Gastrocnemius medialis (tissue), 4 donors: ENCODE data around the gene RAB10. TPM values are rescaled to one million over a fixed set of nuclear protein-coding genes. Genes with fewer than 3 reads are reported as not detected.

Source experiments
- ATAC-seq, 2 donors: fragments of 150-250 bp; one replicate each; pipeline ENCODE4 v1.9.1; 2016
- DNase-seq, 2 donors: peaks; one replicate each; pipeline ENCODE4 v3.0.0-alpha.2; 2019
- H3K27ac ChIP-seq, 4 donors: fragments of 200-600 bp; sonication (generic); 1 replicate in 1 of 4; 2 replicates in 3 of 4; pipeline ENCODE4 v1.5.1; 2016 to 2018; ENCODE audit warnings: mild to moderate bottlenecking in 2 of 4, moderate library complexity in 1 of 4
- H3K27me3 ChIP-seq, 3 donors: fragments of 200-600 bp; sonication (generic) in 2 of 3; 1 replicate in 1 of 3; 2 replicates in 2 of 3; pipeline versions ENCODE4 v1.5.1 to v1.6.0; 2016 to 2019; ENCODE audit warnings: mild to moderate bottlenecking in 1 of 3, moderate library complexity in 1 of 3
- H3K36me3 ChIP-seq, 2 donors: fragments of 200-600 bp; sonication (generic) in 1 of 2; one replicate each; pipeline ENCODE4 v1.5.1; 2017 to 2018
- H3K4me1 ChIP-seq, 2 donors: fragments of 200-600 bp; sonication (generic) in 1 of 2; one replicate each; pipeline ENCODE4 v1.5.1; 2016 to 2017; ENCODE audit warnings: mild to moderate bottlenecking in 2 of 2
- H3K4me3 ChIP-seq, 4 donors: fragments of 200-600 bp; sonication (generic) in 3 of 4; 1 replicate in 1 of 4; 2 replicates in 3 of 4; pipeline ENCODE4 v1.5.1; 2016 to 2019; ENCODE audit warnings: mild to moderate bottlenecking in 2 of 4
- H3K9me3 ChIP-seq, 3 donors: fragments of 200-600 bp; sonication (generic) in 2 of 3; 1 replicate in 1 of 3; 2 replicates in 2 of 3; pipeline ENCODE4 v1.5.1; 2016 to 2019
- CTCF ChIP-seq, 5 experiments: fragments of 450-650 bp in 3 of 5; fragments of 200-600 bp in 2 of 5; sonication (generic) in 2 of 5; IDR thresholded peaks in 4 of 5; conservative IDR thresholded peaks in 1 of 5; 1 replicate in 4 of 5; 2 replicates in 1 of 5; pipeline ENCODE4 v1.5.1; 2016 to 2019; ENCODE audit warnings: antibody characterized with exemption in 5 of 5, mild to moderate bottlenecking in 3 of 5, moderate library complexity in 3 of 5
- POLR2A ChIP-seq, 2 donors: fragments of 450-650 bp; IDR thresholded peaks; one replicate each; pipeline ENCODE4 v1.6.1; 2017; ENCODE audit warnings: antibody characterized with exemption in 2 of 2, mild to moderate bottlenecking in 2 of 2, moderate library complexity in 2 of 2
- in situ Hi-C, 4 donors: fragments of 200-750 bp; cut with MboI; loops; one replicate each; pipeline versions ENCODE4 v1.15.0 to v1.8.0; 2017; ENCODE audit warnings: low sequenced_read_pairs in 4 of 4
- intact Hi-C: fragments of 100-400 bp; cut with DNase I; formaldehyde crosslinking; loops from one replicate; pipeline ENCODE4 v1.15.1; 2023; ENCODE audit warnings: low total_unique reads
- total RNA-seq, 4 donors: library from RNA; depleted of rRNA; stranded (reverse); fragments of >200 nt; gene quantifications; one replicate each; pipeline versions ENCODE4 v1.1.0 to v1.2.3, GENCODE V29; 2016

Gene RAB10
- total RNA-seq, 4 donors from 2014 or later, result 138 to 234 (median 168) TPM

DNA sequence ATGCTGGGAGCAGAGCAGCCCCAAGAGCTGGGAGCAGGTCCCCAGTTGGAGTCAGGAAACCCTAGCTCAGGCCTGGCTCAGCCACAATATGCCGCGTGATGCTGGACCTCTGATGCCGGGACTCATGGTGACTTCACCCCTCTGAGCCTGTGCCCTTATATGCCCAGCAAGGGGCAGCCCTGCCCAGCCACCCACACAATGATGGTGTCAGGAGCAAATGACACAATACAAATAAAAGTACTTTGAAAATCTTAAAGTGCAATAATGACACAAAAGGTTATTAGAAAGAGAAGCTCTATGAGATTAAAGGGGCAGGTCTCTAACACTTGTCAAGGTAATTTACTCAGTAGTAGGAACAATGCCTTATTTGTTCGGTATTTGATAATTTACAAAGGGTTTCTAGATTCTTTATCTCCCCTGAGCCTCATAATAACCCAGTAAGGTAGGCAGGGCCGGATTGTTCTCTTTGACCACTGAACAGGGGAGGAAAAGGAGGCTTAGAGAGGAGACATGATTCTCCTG, 33.3 kb upstream of the RAB10 start:
- Histone ChIP-seq H3K9me3 (no peaks in the 10 kb centered on the region), H3K4me1 (peaks cover 24 to 28% of the 10 kb centered on the region in 2 donors), H3K27me3 (no peaks in the 10 kb centered on the region), H3K27ac (peak overlapping the region; percentile 85 to 90 (median 88)), H3K4me3 (no peak overlapping the region), H3K36me3 (no peaks in the 10 kb centered on the region)
- ATAC-seq (peak; percentile 75 to 78), DNase-seq (peak; percentile 73 to 93)
- in situ Hi-C loops (no loop called here), intact Hi-C loops (no loop called here)
- peak in 1 of 2 donors; percentile 18 for TF ChIP-seq POLR2A (IDR thresholded peaks at IDR 0.05)
- no peak for TF ChIP-seq CTCF (IDR thresholded peaks at IDR 0.05 in 4 of 5, conservative IDR thresholded peaks at IDR 0.05 in 1 of 5)

DNA sequence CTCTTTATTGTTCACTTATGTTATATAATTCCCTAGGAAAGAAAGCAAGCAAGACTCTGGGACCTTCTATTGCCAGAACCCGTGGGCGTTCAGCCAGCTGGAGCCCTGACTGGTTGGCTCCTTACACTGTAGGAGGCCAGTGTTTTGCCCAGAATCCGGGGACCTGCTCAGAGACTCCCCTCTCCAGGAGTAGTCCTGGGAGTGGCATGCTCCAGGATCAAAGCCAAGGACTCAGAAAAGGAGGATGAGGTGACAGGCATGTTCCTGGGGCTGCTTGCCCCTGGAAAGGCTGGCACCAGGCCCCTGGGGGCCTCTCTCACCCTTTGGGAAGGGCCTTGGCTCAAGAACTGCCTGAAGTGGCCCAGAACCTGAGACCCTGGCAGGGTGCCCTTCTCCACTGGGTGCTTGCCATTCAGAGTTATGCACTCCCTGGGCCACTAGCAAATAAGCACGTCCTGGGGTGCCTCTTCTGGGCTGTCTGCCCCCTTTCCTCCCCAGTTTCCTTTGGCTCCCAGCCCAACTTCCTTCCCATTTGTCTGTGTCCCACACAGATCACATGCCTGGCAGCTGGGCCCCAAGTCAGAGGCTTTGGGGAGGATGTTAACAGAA, 32.0 kb upstream of the RAB10 start:
- in situ Hi-C loops (no loop called here), intact Hi-C loops (no loop called here)
- H3K27ac ChIP-seq, result peak overlapping the region; percentile 85 to 90 (median 88)
- DNase-seq, result peak; percentile 47 to 77
- peaks cover 24 to 28% of the 10 kb centered on the region in 2 donors for H3K4me1 ChIP-seq
- H3K9me3 ChIP-seq, result no peaks in the 10 kb centered on the region
- H3K4me3 ChIP-seq, result no peak overlapping the region
- TF ChIP-seq CTCF (IDR thresholded peaks at IDR 0.05 in 4 of 5, conservative IDR thresholded peaks at IDR 0.05 in 1 of 5) (no peak), POLR2A (IDR thresholded peaks at IDR 0.05) (no peak)
- H3K27me3 ChIP-seq, result no peaks in the 10 kb centered on the region
- no peaks in the 10 kb centered on the region for H3K36me3 ChIP-seq
- no peak for ATAC-seq

- peaks cover 24 to 28% of the 10 kb centered on the region in 2 donors for H3K4me1 ChIP-seq
- TF ChIP-seq POLR2A (IDR thresholded peaks at IDR 0.05), result no peak
- TF ChIP-seq CTCF (IDR thresholded peaks at IDR 0.05 in 4 of 5, conservative IDR thresholded peaks at IDR 0.05 in 1 of 5), result no peak
- H3K27me3 ChIP-seq, result no peaks in the 10 kb centered on the region
- DNase-seq (peak; percentile 23 to 43), ATAC-seq (no peak)
- H3K36me3 ChIP-seq, result no peaks in the 10 kb centered on the region
- H3K27ac ChIP-seq, result peak overlapping the region; percentile 85 to 90 (median 88)
- no peak overlapping the region for H3K4me3 ChIP-seq
- no peaks in the 10 kb centered on the region for H3K9me3 ChIP-seq
- intact Hi-C loops (no loop called here), in situ Hi-C loops (no loop called here)
Observed at GRCh38 chr2:26002632-26003310, 31.1 kb upstream of the RAB10 start.

DNA sequence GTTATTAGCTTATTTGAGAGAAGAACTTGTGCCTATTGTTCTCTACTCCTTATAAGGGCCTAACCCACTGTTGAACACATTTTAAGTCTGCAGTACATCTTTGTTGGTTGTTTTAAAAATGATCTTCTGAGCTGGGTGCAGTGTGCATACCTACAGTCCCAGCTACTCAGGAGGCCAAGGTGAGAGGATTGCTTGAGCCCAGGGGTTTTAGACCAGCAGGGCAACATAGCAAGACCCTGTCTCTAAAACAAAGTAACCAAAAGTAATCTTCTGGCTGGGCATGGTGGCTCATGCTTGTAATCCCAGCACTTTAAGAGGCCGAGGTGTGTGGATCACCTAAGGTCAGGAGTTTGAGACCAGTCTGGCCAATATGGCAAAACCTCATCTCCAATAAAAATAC, 25.8 kb upstream of the RAB10 start:
- intact Hi-C loops (no loop called here), in situ Hi-C loops (no loop called here)
- TF ChIP-seq CTCF (IDR thresholded peaks at IDR 0.05 in 4 of 5, conservative IDR thresholded peaks at IDR 0.05 in 1 of 5) (no peak), POLR2A (IDR thresholded peaks at IDR 0.05) (no peak)
- Histone ChIP-seq H3K4me3 (no peak overlapping the region), H3K27ac (peak overlapping the region in 1 of 4 donors; percentile 57), H3K4me1 (peaks cover 23 to 27% of the 10 kb centered on the region in 2 donors), H3K36me3 (no peaks in the 10 kb centered on the region), H3K9me3 (no peaks in the 10 kb centered on the region), H3K27me3 (no peaks in the 10 kb centered on the region)
- DNase-seq, result no peak
- ATAC-seq, result no peak
